ENCODE measurements around the gene DGKG. TPM values are rescaled to one million over a fixed set of nuclear protein-coding genes. Genes with fewer than 3 reads are reported as not detected.

Gene DGKG
- total and polyA plus RNA-seq, 2 of the 8 experiments (the other 6 are each of a cell fraction or from before 2014, with no cell fraction given) = 0.30 to 0.48 TPM

DNA sequence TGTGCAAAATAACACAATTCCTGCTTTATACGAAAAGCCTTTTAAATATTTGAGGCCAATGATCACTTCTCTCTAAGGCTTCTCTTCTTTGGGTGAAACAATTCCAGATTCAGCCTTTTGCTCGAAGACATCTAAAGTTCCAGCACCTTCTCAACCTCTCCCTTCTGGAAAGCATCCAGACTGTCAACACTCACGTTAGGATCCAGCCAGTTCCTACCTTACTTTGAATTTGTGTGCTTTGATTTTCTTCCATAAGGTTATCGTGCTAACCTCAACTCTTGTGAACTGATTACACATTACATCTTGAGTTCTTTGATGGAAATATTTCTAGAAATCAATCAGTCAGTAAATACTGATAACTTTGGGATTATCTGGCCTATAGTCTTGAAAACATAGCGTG lies 127.9 kb downstream of the DGKG start:
- no peak overlapping the region for H4K91ac ChIP-seq (replicated peaks; ENCODE audit: insufficient read length, low read length)
- no peak overlapping the region for H2BK20ac ChIP-seq (ENCODE audit: low read length)
- H3K4me3 ChIP-seq (ENCODE audit: extremely low read depth in 1 of 4, insufficient read depth in 2 of 4, low read depth in 3 of 4, low read length in 4 of 4) = no peak overlapping the region
- no peak overlapping the region for H3K4ac ChIP-seq (replicated peaks; ENCODE audit: insufficient read length, low read depth, low read length)
- no peak overlapping the region for H3K56ac ChIP-seq (replicated peaks; ENCODE audit: insufficient read length, low read depth, low read length)
- H2BK15ac ChIP-seq (ENCODE audit: low read length) = no peak overlapping the region
- no peak overlapping the region for H2AK5ac ChIP-seq (ENCODE audit: low read depth, low read length)
- no peak overlapping the region for H3K4me2 ChIP-seq (ENCODE audit: insufficient read depth in 1 of 2, low read depth in 2 of 2, low read length in 2 of 2)
- 87% methylated on average over 5 of the region's 5 CpGs; no CpG with 5 or more reads in 1 of the 2 experiments for WGBS, 2 experiments (ENCODE audit: extremely low coverage in 1 of 2, insufficient coverage in 1 of 2, insufficient read length in 1 of 2, insufficient replicate concordance in 2 of 2, low coverage in 1 of 2, low lambda C conversion rate in 2 of 2, missing lambda C conversion rate in 1 of 2)
- no peaks in the 10 kb centered on the region for H3K27me3 ChIP-seq (replicated peaks in 1 of 4; ENCODE audit: control insufficient read depth in 3 of 4, extremely low read depth in 1 of 4, insufficient read depth in 3 of 4, low read length in 3 of 4)
- no peaks in the 10 kb centered on the region for H3K36me3 ChIP-seq (ENCODE audit: control insufficient read depth in 2 of 4, insufficient read depth in 4 of 4, low read length in 3 of 4)
- no peaks in the 10 kb centered on the region for H4K20me1 ChIP-seq (replicated peaks in 1 of 2; ENCODE audit: control insufficient read depth in 1 of 2, insufficient read depth in 2 of 2, low read length in 2 of 2)
- H2BK120ac ChIP-seq (replicated peaks; ENCODE audit: low read depth, low read length) = no peak overlapping the region
- H3K79me2 ChIP-seq (ENCODE audit: control insufficient read depth in 1 of 2, insufficient read depth in 2 of 2, low read length in 2 of 2) = no peaks in the 10 kb centered on the region
- H3K23me2 ChIP-seq (ENCODE audit: low read depth, low read length) = no peaks in the 10 kb centered on the region
- no peak overlapping the region for H3K23ac ChIP-seq (ENCODE audit: insufficient read length)
- POLR2A ChIA-PET (ENCODE audit: partially characterized antibody) = no interaction called here
- no peak overlapping the region for H2BK5ac ChIP-seq (ENCODE audit: low read depth, low read length)
- no peak overlapping the region for H2BK12ac ChIP-seq (ENCODE audit: low read depth, low read length)
- no peak overlapping the region for H2AFZ ChIP-seq (ENCODE audit: low read length)
- TF ChIP-seq CBX8 (IDR thresholded peaks at IDR 0.05; ENCODE audit: borderline replicate concordance, low read depth, low read length) (no peak), EP300 (IDR thresholded peaks at IDR 0.05; ENCODE audit: borderline replicate concordance in 1 of 2, low read depth in 2 of 2, low read length in 2 of 2) (no peak), TAF1 (IDR thresholded peaks at IDR 0.05; ENCODE audit: low read depth, low read length) (no peak), TCF12 (IDR thresholded peaks at IDR 0.05; ENCODE audit: low read depth, low read length) (no peak)
- H3K9me3 ChIP-seq (ENCODE audit: insufficient read depth in 2 of 2, low read depth in 1 of 2, low read length in 1 of 2) = no peaks in the 10 kb centered on the region
- no peak overlapping the region for H4K5ac ChIP-seq (ENCODE audit: insufficient read length, low read depth, low read length)
- CTCF ChIA-PET (ENCODE audit: partially characterized antibody) = interaction anchor here (1.0 kb wide), 1 partner anchor 26 kb away, joined by 4 read pairs; no protein-coding TSS in a partner anchor
- no peak overlapping the region for H4K8ac ChIP-seq (ENCODE audit: extremely low read depth, insufficient read depth, low read length)
- no peak for FAIRE-seq
- H3K79me1 ChIP-seq (ENCODE audit: low read depth, low read length) = no peaks in the 10 kb centered on the region
- no peak overlapping the region for H3K27ac ChIP-seq (ENCODE audit: low read depth, low read length)
- no peak overlapping the region for H3K14ac ChIP-seq (ENCODE audit: insufficient read length)
- no peak for DNase-seq (ENCODE audit: low read depth in 1 of 2, low spot score in 2 of 2)
- no peak overlapping the region for H3K18ac ChIP-seq (ENCODE audit: extremely low read depth, low read length)
- H3K9ac ChIP-seq (replicated peaks in 1 of 4; ENCODE audit: extremely low read depth in 1 of 4, low read depth in 3 of 4, low read length in 3 of 4) = no peak overlapping the region
- H3K4me1 ChIP-seq (replicated peaks in 1 of 4; ENCODE audit: control insufficient read depth in 3 of 4, insufficient read depth in 4 of 4, low read length in 3 of 4) = no peaks in the 10 kb centered on the region
